Uterus (tissue), 2 donors: ENCODE measurements around the gene DXO.

Experiments
- CTCF ChIP-seq, 4 experiments: fragments of 200-600 bp in 2 of 4; fragments of 450-650 bp in 2 of 4; sonication (generic) in 2 of 4; IDR thresholded peaks; one replicate each; pipeline ENCODE4 v1.5.1; 2016 to 2019; ENCODE audit warnings: antibody characterized with exemption in 4 of 4, mild to moderate bottlenecking in 2 of 4, moderate library complexity in 1 of 4
- POLR2A ChIP-seq, 2 donors: fragments of 450-650 bp; IDR thresholded peaks; one replicate each; pipeline ENCODE4 v1.6.1; 2016; ENCODE audit warnings: antibody characterized with exemption in 2 of 2, mild to moderate bottlenecking in 1 of 2, moderate library complexity in 1 of 2

- TF ChIP-seq CTCF (IDR thresholded peaks at IDR 0.05) (no peak), POLR2A (IDR thresholded peaks at IDR 0.05) (no peak)
Measured at GRCh38 chr6:31967926-31968320, 4.0 kb downstream of the DXO start.
